NCI-H82 treated with DMSO at 0.1 percent for 48 hours (cell line): ENCODE data around the gene IFNAR1.
"Not testable (repeated sequence)": the region's sequence is repeated elsewhere in the genome, so short reads cannot be mapped to it uniquely, and the experiment has no call there.

ENCODE experiments used
- DNase-seq: peaks from one replicate; lab custom pipeline; 2025; ENCODE audit not compliant: unreplicated experiment; lab: John Stamatoyannopoulos, UW

Gene IFNAR1

GRCh38 chr21:33305938-33306337, 18.8 kb upstream of the IFNAR1 start:
- DNase-seq: no peak

- DNase-seq: peak; percentile 80
These were observed 15.9 kb upstream of the IFNAR1 start for GRCh38 chr21:33308586-33309490.

GRCh38 chr21:33309778-33310177, 15.0 kb upstream of the IFNAR1 start:
- no peak for DNase-seq

DNA sequence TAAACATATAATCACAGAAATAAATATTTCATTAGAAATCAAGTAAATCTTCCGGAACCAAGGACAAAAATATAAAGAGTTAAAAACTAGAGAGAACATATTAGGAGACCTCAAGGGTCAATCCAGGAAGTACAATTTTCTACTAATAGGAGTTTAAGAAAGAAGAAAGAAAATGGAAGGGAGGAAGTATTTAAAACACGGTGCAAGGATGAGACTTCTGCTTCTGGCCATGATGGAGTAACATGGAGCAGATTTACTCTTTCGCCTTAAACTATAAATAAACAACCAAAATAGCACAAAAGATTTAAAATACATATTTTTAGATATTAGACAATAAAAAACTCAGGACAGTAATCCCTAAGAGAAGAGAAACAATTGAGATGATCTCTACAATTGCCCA, 12.6 kb upstream of the IFNAR1 start:
- no peak for DNase-seq

DNA sequence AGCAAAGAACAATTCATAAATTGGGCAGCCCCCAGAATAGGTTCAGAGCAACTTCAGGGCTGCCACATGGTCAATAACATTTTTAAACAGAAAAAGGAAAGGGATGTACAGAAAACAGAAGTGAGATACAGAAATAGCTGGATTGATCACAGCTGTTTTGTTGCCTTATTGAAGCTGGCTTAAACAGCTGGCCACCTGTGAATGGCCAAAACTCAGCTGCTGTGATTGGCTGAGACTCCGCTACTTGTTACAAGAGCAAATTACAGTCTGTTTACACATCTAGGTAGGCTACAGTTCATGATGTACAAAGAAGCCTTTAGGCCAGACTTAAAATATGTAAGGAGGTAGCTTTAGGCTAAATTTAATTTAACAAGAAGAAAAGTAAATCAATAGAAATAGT, 11.6 kb upstream of the IFNAR1 start:
- no peak for DNase-seq

DNA sequence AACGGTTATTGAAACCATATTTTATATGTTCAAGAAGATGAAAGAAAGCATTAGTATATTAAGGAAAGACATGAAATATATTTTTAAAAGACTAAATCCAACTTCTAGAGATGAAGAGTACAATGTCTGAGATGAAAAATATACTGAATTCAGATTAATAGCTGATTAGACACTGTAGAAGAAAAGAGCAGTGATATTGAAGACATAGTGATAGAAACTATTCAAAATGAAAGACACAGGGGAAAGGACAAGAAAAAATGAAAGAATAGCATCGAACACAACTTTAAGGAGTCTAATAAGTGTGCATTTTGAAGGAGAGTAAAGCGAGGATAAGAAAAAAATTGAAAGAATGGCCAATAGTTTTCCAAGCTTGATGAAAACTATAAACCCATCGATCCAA, 11.2 kb upstream of the IFNAR1 start:
- no peak for DNase-seq

GRCh38 chr21:33314111-33314510, 10.7 kb upstream of the IFNAR1 start:
- no peak for DNase-seq

GRCh38 chr21:33315946-33316710, 8.6 kb upstream of the IFNAR1 start:
- no peak for DNase-seq

DNA sequence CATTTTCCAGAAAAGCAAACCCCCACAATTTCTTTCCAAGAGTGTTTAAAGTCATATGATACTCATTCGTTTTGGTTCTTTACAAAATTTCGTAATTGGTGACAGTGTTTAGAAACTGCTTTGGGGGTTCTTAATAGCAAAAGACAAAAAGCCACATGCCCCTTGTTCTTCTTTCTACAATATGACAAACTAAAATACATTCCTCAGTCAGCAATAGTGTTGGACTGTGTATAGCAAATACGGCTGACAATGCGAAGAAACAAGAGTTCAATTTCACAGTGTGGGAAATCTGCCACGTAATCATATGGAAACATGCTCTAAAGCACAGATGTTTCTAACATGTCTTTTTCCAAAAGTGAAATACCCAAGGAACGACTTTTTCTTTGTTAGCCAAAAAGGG, 7.6 kb upstream of the IFNAR1 start:
- DNase-seq: no peak

DNA sequence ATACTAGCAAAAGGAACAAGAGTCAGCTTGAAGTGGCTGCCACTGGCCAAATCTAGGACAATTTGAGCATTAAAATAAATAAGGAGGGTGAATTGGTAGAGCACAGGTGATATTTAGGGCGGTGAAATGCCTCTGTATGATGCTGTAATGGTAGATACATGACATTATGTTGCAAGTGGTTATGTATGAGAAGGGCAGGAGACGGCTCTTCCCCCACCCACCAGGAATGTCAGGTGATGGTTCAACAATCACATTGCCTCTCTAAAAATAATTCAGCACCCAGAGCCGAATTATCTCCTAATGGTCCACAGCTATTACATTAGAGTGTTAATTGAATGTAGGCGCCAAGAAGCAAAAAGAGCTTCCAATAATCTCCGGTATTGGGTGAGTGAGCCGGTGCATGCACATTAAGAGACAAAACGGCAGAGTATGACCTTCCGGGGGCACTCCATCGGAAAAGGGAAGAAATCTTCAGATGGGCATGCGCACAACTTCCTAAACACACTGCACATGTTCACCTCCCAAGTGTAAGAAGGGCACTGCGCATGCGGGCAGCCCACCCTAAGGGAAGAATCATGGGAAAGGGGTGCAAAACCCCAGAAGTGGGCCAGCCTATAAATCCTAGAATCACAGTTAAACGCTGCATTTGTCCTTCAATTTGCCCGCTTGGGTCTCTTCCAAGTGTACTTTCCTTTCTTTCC, 6.8 kb upstream of the IFNAR1 start:
- no peak for DNase-seq

- not testable (repeated sequence) for DNase-seq
These were observed 3.8 kb upstream of the IFNAR1 start for GRCh38 chr21:33321005-33321404.

GRCh38 chr21:33323610-33324009, 1.2 kb upstream of the IFNAR1 start:
- DNase-seq: not testable (repeated sequence)

DNA sequence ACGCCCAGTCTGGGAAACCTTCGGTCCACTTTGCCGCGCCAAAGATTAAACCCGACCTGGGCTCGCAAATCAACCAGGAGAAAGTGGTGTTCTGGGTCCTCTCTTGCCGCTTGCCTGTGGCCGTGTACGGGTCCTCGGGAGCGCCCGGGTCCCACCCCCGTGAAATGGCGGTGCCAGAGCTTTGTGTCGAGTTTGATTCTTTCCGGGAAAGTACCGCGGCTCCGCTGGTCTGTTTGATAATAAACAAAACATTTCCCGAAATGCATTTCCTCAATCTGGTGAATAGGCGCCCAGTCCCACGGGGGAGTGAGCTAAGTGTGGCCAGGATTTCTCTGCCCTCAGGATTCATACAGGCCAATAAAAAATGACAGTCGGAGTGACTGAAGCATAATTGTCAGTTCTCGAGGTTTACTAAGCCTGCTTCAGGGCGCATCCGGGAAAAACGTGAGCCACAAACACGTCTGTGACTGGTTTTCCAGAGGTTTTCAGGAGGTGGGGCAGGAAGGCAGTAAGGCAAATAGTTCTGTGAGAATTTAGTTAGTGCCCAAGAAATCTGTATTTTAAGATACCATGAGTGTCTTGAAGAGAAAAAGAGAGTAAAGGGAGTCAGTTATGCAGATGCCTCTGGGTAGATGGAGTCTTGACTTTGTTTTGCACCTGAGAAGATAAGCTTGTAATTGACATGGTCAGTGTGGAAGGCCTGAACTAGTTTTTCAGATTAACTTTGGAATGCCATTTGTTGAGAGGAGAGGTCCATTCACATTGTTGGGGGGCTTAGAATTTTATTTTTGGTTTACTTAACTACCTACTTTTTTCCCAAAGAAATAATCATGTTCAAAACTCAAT, 675 bp downstream of the IFNAR1 start:
- DNase-seq: peak; percentile 23

GRCh38 chr21:33327326-33327725, 2.6 kb downstream of the IFNAR1 start:
- no peak for DNase-seq

DNA sequence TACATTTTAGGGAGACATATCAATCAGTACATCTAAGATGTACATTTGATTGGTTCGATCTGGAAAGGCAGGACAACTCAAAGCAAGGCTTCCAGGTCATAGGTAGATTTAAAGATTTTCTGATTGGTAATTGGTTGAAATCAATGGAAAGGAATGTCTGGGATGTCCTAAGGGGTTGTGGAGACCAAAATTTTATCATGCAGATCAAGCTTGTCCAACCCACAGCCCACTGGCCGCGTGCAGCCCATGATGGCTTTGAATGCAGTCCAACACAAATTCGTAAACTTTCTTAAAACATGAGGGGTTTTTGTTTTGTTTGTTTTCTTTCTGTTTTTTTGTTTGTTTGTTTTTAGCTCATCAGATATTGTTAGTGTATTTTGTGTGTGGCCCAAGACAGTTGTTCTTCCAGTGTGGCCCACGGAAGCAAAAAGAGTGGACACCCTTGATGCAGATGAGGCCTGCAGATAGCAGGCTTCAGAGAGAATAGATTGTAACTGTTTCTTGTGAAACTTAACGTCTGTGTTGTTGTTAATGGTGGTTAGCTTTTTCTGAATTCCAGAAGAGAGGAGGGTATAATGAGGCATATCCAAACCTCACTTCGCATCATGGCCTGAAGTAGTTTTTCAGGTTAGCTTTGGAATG, 3.1 kb downstream of the IFNAR1 start:
- DNase-seq: no peak

GRCh38 chr21:33330726-33331125, 6.0 kb downstream of the IFNAR1 start:
- DNase-seq: no peak

DNA sequence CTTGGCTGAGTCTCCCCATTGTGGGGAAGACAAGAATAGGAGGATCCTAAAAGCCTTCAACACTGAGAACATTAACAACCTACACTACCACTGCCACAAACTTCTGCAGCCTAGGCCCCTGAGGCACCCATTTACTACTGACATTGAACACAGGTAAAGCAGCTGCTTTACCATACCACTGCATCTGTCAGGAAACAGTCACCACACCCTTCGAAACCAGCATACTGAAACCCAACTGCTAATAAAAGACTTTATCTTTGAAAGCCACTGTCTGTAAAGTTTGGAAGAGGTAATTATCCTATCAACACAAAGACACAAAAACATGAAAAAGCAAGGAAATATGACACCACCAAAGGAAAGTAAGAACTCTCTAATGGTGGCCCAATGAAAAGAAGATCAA, 7.4 kb downstream of the IFNAR1 start:
- DNase-seq: no peak

GRCh38 chr21:33334191-33334590, 9.4 kb downstream of the IFNAR1 start:
- no peak for DNase-seq

GRCh38 chr21:33334824-33335223, 10.1 kb downstream of the IFNAR1 start:
- no peak for DNase-seq

DNA sequence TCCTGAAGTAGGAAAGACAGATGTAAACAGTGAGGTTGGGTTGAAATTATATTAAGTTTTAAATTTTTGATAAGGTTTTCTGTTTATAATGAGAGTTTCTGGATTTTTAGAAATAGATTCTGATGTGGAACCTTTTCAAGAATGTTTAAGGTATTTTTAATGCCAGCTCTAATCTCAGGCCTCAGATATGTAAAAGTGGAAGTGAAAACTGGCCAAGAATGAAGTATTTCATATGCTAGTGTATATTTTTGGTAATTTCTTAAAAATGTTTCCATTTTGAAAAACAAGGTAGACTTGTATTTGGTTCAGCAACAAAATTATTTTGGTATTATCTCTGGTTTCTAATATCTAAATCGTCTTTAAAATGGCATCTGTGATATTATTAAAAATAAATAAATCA, 14.4 kb downstream of the IFNAR1 start:
- DNase-seq: no peak
